Small intestine (tissue), 7 donors: ENCODE results near the gene KIF3C. TPM values are rescaled to one million over a fixed set of nuclear protein-coding genes. Genes with fewer than 3 reads are reported as not detected.

Source experiments
- DNase-seq, 2 donors: peaks; one replicate each; pipeline versions ENCODE4 v3.0.0 to v3.0.0-alpha.2; 2013
- FAIRE-seq: peaks from 2 replicates; lab custom pipeline; 2012; peaks lifted over from hg19 to GRCh38; lab: Jason Lieb, UNC
- H3K27ac ChIP-seq, 3 donors: one replicate each; pipeline ENCODE4 v1.5.1; 2013; ENCODE audit warnings: low read length in 2 of 3, mild to moderate bottlenecking in 2 of 3, control low read depth in 1 of 3, inconsistent platforms in 1 of 3, low read depth in 1 of 3, moderate library complexity in 1 of 3
- H3K27me3 ChIP-seq, 3 donors: one replicate each; pipeline ENCODE4 v1.6.1; 2013; ENCODE audit warnings: low read length in 3 of 3, inconsistent platforms in 1 of 3; ENCODE audit not compliant: control insufficient read depth in 3 of 3, insufficient read depth in 3 of 3
- H3K36me3 ChIP-seq, 3 donors: one replicate each; pipeline ENCODE4 v1.6.1; 2013; ENCODE audit warnings: low read length in 3 of 3, inconsistent platforms in 1 of 3, low read depth in 1 of 3, mild to moderate bottlenecking in 1 of 3, moderate library complexity in 1 of 3; ENCODE audit not compliant: control insufficient read depth in 3 of 3, insufficient read depth in 2 of 3
- H3K4me1 ChIP-seq, 3 donors: one replicate each; pipeline ENCODE4 v1.6.1; 2013; ENCODE audit warnings: low read length in 2 of 3, inconsistent platforms in 1 of 3, low read depth in 1 of 3, mild to moderate bottlenecking in 1 of 3, moderate library complexity in 1 of 3; ENCODE audit not compliant: control insufficient read depth in 3 of 3, insufficient read depth in 2 of 3
- H3K4me3 ChIP-seq, 3 donors: one replicate each; pipeline ENCODE4 v1.5.1; 2013; ENCODE audit warnings: low read length in 3 of 3, control low read depth in 1 of 3, inconsistent platforms in 1 of 3, low read depth in 1 of 3, mild to moderate bottlenecking in 1 of 3, moderate library complexity in 1 of 3
- H3K9me3 ChIP-seq, 2 donors: one replicate each; pipeline ENCODE4 v1.6.1; 2013; ENCODE audit warnings: low read depth in 1 of 2, low read length in 1 of 2; ENCODE audit not compliant: control insufficient read depth in 2 of 2, insufficient read depth in 1 of 2
- WGBS, 3 donors: extraction: QIAGEN DNeasy Blood & Tissue Kit; methylation state at CpG; one replicate each; pipeline ENCODE4 v1.1.7; 2013; 5-methylcytosine and 5-hydroxymethylcytosine counted together
- polyA plus RNA-seq, 4 donors: library from polyadenylated mRNA; stranded (reverse) in 3 of 4; unstranded in 1 of 4; fragments of 200-250 nt in 3 of 4; fragments of 120-200 nt in 1 of 4; gene quantifications; one replicate each; pipeline versions ENCODE4 v1.2.1 to v1.2.3, GENCODE V29; 2013
- donor health status: healthy with polysubstance abuse.
- donor health status: control.
- donor health status: control.
- donor health status: Bipolar disorder and iron deficiency.
- donor health status: healthy.

Gene KIF3C
- polyA plus RNA-seq, 4 donors, result 0.22 to 6.3 (median 1.8) TPM

GRCh38 chr2:25980951-25981350 is 1.3 kb downstream of the KIF3C start:
- no peak overlapping the region for H3K27ac ChIP-seq
- H3K27me3 ChIP-seq, result peaks cover 0 to 6% (median 0%) of the 10 kb centered on the region in 3 donors
- DNase-seq (no peak), FAIRE-seq (no peak)
- H3K4me1 ChIP-seq, result peaks cover 0 to 12% (median 5%) of the 10 kb centered on the region in 3 donors
- peaks cover 0 to 7% (median 0%) of the 10 kb centered on the region in 3 donors for H3K36me3 ChIP-seq
- no peaks in the 10 kb centered on the region for H3K9me3 ChIP-seq
- no peak overlapping the region for H3K4me3 ChIP-seq
- WGBS, 3 donors, result 91 to 95% (median 94%) methylated on average over 14 of the region's 14 CpGs

- H3K27ac ChIP-seq, result no peak overlapping the region
- 95 to 96% (median 95%) methylated on average over 28 to 29 of the region's 29 CpGs for WGBS, 3 donors
- no peak for DNase-seq
- H3K9me3 ChIP-seq, result no peaks in the 10 kb centered on the region
- no peak for FAIRE-seq
- H3K27me3 ChIP-seq, result peaks cover 0 to 6% (median 0%) of the 10 kb centered on the region in 3 donors
- peaks cover 0 to 7% (median 0%) of the 10 kb centered on the region in 3 donors for H3K36me3 ChIP-seq
- no peak overlapping the region for H3K4me3 ChIP-seq
- peaks cover 0 to 12% (median 5%) of the 10 kb centered on the region in 3 donors for H3K4me1 ChIP-seq
Observed at GRCh38 chr2:25980076-25980887, 2.0 kb downstream of the KIF3C start.

GRCh38 chr2:25979001-25979400 is 3.3 kb downstream of the KIF3C start:
- no peak overlapping the region for H3K27ac ChIP-seq
- H3K4me1 ChIP-seq, result peaks cover 0 to 12% (median 5%) of the 10 kb centered on the region in 3 donors
- 73 to 93% (median 85%) methylated on average over 2 of the region's 2 CpGs for WGBS, 3 donors
- DNase-seq (no peak), FAIRE-seq (no peak)
- no peak overlapping the region for H3K4me3 ChIP-seq
- H3K9me3 ChIP-seq, result no peaks in the 10 kb centered on the region
- peaks cover 0 to 6% (median 0%) of the 10 kb centered on the region in 3 donors for H3K27me3 ChIP-seq
- H3K36me3 ChIP-seq, result peaks cover 0 to 7% (median 0%) of the 10 kb centered on the region in 3 donors

GRCh38 chr2:25977768-25978167 is 4.5 kb downstream of the KIF3C start:
- FAIRE-seq (no peak), DNase-seq (no peak)
- Histone ChIP-seq H3K27ac (no peak overlapping the region), H3K9me3 (no peaks in the 10 kb centered on the region), H3K36me3 (peaks cover 0 to 7% (median 0%) of the 10 kb centered on the region in 3 donors), H3K4me1 (peaks cover 0 to 9% (median 5%) of the 10 kb centered on the region in 3 donors), H3K27me3 (peaks cover 0 to 6% (median 0%) of the 10 kb centered on the region in 3 donors), H3K4me3 (no peak overlapping the region)
- 89 to 94% (median 94%) methylated on average over 3 of the region's 3 CpGs for WGBS, 3 donors

GRCh38 chr2:25976983-25977741 is 5.1 kb downstream of the KIF3C start:
- Histone ChIP-seq H3K27me3 (peaks cover 0 to 6% (median 0%) of the 10 kb centered on the region in 3 donors), H3K36me3 (peaks cover 0 to 7% (median 0%) of the 10 kb centered on the region in 3 donors), H3K9me3 (no peaks in the 10 kb centered on the region), H3K4me3 (no peak overlapping the region), H3K4me1 (peaks cover 0 to 8% (median 5%) of the 10 kb centered on the region in 3 donors), H3K27ac (no peak overlapping the region)
- FAIRE-seq (no peak), DNase-seq (no peak)
- WGBS, 3 donors, result 55 to 71% (median 65%) methylated on average over 6 of the region's 6 CpGs

- Histone ChIP-seq H3K27ac (no peak overlapping the region), H3K4me1 (no peaks in the 10 kb centered on the region), H3K27me3 (no peaks in the 10 kb centered on the region), H3K36me3 (no peaks in the 10 kb centered on the region), H3K4me3 (no peak overlapping the region), H3K9me3 (no peaks in the 10 kb centered on the region)
- WGBS, 3 donors, result 81 to 93% (median 87%) methylated on average over 7 of the region's 7 CpGs
- FAIRE-seq (no peak), DNase-seq (no peak)
Observed at GRCh38 chr2:25972049-25972823, 10.1 kb downstream of the KIF3C start.

GRCh38 chr2:25971596-25971995 is 10.7 kb downstream of the KIF3C start:
- Histone ChIP-seq H3K36me3 (no peaks in the 10 kb centered on the region), H3K27me3 (no peaks in the 10 kb centered on the region), H3K9me3 (no peaks in the 10 kb centered on the region), H3K4me3 (no peak overlapping the region), H3K27ac (no peak overlapping the region), H3K4me1 (no peaks in the 10 kb centered on the region)
- DNase-seq (no peak), FAIRE-seq (no peak)
- 79 to 97% (median 94%) methylated on average over 2 to 3 of the region's 3 CpGs for WGBS, 3 donors
